Mesodermal cell (in vitro differentiated cells): Measurements from ENCODE around the gene ANO4.

Source experiments
- H3K27ac ChIP-seq: 2 replicates; pipeline ENCODE4 v1.7.0; 2013; ENCODE audit warnings: mild to moderate bottlenecking, low read depth, low read length, moderate library complexity; ENCODE audit not compliant: severe bottlenecking
- H3K36me3 ChIP-seq: 2 replicates; pipeline ENCODE4 v1.7.1; 2013; ENCODE audit warnings: mild to moderate bottlenecking, low read length, moderate library complexity; ENCODE audit not compliant: control insufficient read depth, insufficient read depth
- H3K4me1 ChIP-seq: one replicate; pipeline ENCODE4 v1.7.1; 2013; ENCODE audit warnings: mild to moderate bottlenecking, low read length; ENCODE audit not compliant: insufficient read depth, control insufficient read depth, poor library complexity, severe bottlenecking
- H3K4me3 ChIP-seq: 2 replicates; pipeline ENCODE4 v1.7.0; 2013; ENCODE audit warnings: low read length, control low read depth, mild to moderate bottlenecking; ENCODE audit not compliant: insufficient read depth, poor library complexity, severe bottlenecking; ENCODE audit errors: extremely low read depth
- H3K9me3 ChIP-seq: 2 replicates; pipeline ENCODE4 v1.7.1; 2013; ENCODE audit warnings: mild to moderate bottlenecking, low read length, moderate library complexity; ENCODE audit not compliant: control insufficient read depth
- WGBS, 2 experiments: methylation state at CpG; one replicate each; pipeline ENCODE4 v1.1.5; 2013; ENCODE audit warnings: missing lambda C conversion rate in 2 of 2; ENCODE audit not compliant: insufficient coverage in 2 of 2; 5-methylcytosine and 5-hydroxymethylcytosine counted together

Gene ANO4

GRCh38 chr12:100789975-100790374, 4.6 kb upstream of the ANO4 start:
- H3K4me1 ChIP-seq, result peaks cover 19% of the 10 kb centered on the region
- WGBS, 2 experiments, result 90 to 93% methylated on average over 2 of the region's 2 CpGs
- no peak overlapping the region for H3K27ac ChIP-seq
- peaks cover 10% of the 10 kb centered on the region for H3K36me3 ChIP-seq
- no peaks in the 10 kb centered on the region for H3K9me3 ChIP-seq
- H3K4me3 ChIP-seq, result no peak overlapping the region

- Histone ChIP-seq H3K27ac (no peak overlapping the region), H3K36me3 (peaks cover 4% of the 10 kb centered on the region), H3K9me3 (no peaks in the 10 kb centered on the region), H3K4me3 (no peak overlapping the region), H3K4me1 (peaks cover 22% of the 10 kb centered on the region)
- no CpG with 5 or more reads among the region's 1 CpG for WGBS, 2 experiments
Measured at GRCh38 chr12:100790552-100790951, 4.0 kb upstream of the ANO4 start.

- no peak overlapping the region for H3K4me3 ChIP-seq
- no peaks in the 10 kb centered on the region for H3K9me3 ChIP-seq
- H3K4me1 ChIP-seq, result peaks cover 42% of the 10 kb centered on the region
- peaks cover 3% of the 10 kb centered on the region for H3K36me3 ChIP-seq
- H3K27ac ChIP-seq, result no peak overlapping the region
- 67% methylated on average over 1 of the region's 2 CpGs; no CpG with 5 or more reads in 1 of the 2 experiments for WGBS, 2 experiments
Measured at GRCh38 chr12:100793182-100793581, 1.4 kb upstream of the ANO4 start.

GRCh38 chr12:100795174-100795799, 711 bp downstream of the ANO4 start:
- peaks cover 3% of the 10 kb centered on the region for H3K36me3 ChIP-seq
- H3K9me3 ChIP-seq, result no peaks in the 10 kb centered on the region
- WGBS, 2 experiments, result 37 to 41% methylated on average over 7 to 9 of the region's 9 CpGs
- peaks cover 49% of the 10 kb centered on the region for H3K4me1 ChIP-seq
- peak overlapping the region; percentile 12 for H3K4me3 ChIP-seq
- peak overlapping the region; percentile 77 for H3K27ac ChIP-seq

GRCh38 chr12:100795800-100796179, 1.2 kb downstream of the ANO4 start:
- Histone ChIP-seq H3K4me3 (peak overlapping the region; percentile 14), H3K4me1 (peaks cover 49% of the 10 kb centered on the region), H3K9me3 (no peaks in the 10 kb centered on the region), H3K36me3 (peaks cover 7% of the 10 kb centered on the region), H3K27ac (no peak overlapping the region)
- WGBS, 2 experiments, result 61 to 100% methylated on average over 1 to 3 of the region's 6 CpGs

- no peak overlapping the region for H3K4me3 ChIP-seq
- no peak overlapping the region for H3K27ac ChIP-seq
- WGBS, 2 experiments, result 62% methylated on average over 3 of the region's 3 CpGs; no CpG with 5 or more reads in 1 of the 2 experiments
Measured at GRCh38 chr12:100796621-100797020, 2.0 kb downstream of the ANO4 start.

GRCh38 chr12:100797246-100797645, 2.7 kb downstream of the ANO4 start:
- peaks cover 4% of the 10 kb centered on the region for H3K36me3 ChIP-seq
- peak overlapping the region; percentile 58 for H3K27ac ChIP-seq
- H3K9me3 ChIP-seq, result no peaks in the 10 kb centered on the region
- no peak overlapping the region for H3K4me3 ChIP-seq
- 50% methylated on average over 1 of the region's 1 CpG for WGBS, 2 experiments
- peaks cover 59% of the 10 kb centered on the region for H3K4me1 ChIP-seq

More at GRCh38 chr12:100796621-100797020, 2.0 kb downstream of the ANO4 start:
- Histone ChIP-seq H3K9me3 (no peaks in the 10 kb centered on the region), H3K4me1 (peaks cover 55% of the 10 kb centered on the region), H3K36me3 (peaks cover 5% of the 10 kb centered on the region)

- Histone ChIP-seq H3K36me3 (peaks cover 8% of the 10 kb centered on the region), H3K27ac (peak overlapping the region; percentile 81), H3K4me1 (peaks cover 59% of the 10 kb centered on the region), H3K9me3 (no peaks in the 10 kb centered on the region), H3K4me3 (no peak overlapping the region)
Measured at GRCh38 chr12:100797786-100798185, 3.2 kb downstream of the ANO4 start.

GRCh38 chr12:100798286-100799160, 3.9 kb downstream of the ANO4 start:
- Histone ChIP-seq H3K36me3 (peaks cover 8% of the 10 kb centered on the region), H3K27ac (peak overlapping the region; percentile 81), H3K9me3 (no peaks in the 10 kb centered on the region), H3K4me3 (no peak overlapping the region), H3K4me1 (peaks cover 54% of the 10 kb centered on the region)
- 61 to 100% methylated on average over 1 to 3 of the region's 3 CpGs for WGBS, 2 experiments

GRCh38 chr12:100799770-100800169, 5.2 kb downstream of the ANO4 start:
- Histone ChIP-seq H3K9me3 (peaks cover 2% of the 10 kb centered on the region), H3K27ac (no peak overlapping the region), H3K4me3 (no peak overlapping the region), H3K36me3 (peaks cover 8% of the 10 kb centered on the region), H3K4me1 (peaks cover 49% of the 10 kb centered on the region)
- WGBS, 2 experiments, result 88 to 100% methylated on average over 1 of the region's 2 CpGs

GRCh38 chr12:100800723-100801122, 6.1 kb downstream of the ANO4 start:
- Histone ChIP-seq H3K4me1 (peaks cover 44% of the 10 kb centered on the region), H3K9me3 (peaks cover 5% of the 10 kb centered on the region), H3K27ac (no peak overlapping the region), H3K36me3 (peaks cover 8% of the 10 kb centered on the region), H3K4me3 (no peak overlapping the region)
- WGBS, 2 experiments, result 100% methylated on average over 1 of the region's 1 CpG
